Measurements from ENCODE around the gene INPP4A.

INPP4A gene

DNA sequence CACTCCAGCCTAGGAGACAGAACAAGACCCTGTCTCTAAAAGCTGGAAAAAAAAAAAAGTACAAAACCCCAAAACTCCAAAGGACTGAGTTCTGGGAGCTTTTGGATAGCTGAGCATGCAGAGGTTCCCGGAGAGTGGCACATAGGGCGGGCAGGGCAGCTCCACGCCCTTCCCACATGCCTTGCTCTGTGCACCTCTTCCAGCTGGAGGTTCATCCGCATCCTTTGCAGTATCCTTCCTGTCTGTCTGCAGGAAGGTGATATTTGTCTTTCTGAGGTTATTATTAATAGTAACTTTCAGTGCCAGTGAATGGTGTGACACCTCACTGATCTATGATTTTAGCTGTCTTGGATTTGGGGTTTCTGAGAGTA is 70.2 kb downstream of the INPP4A start:
- DNase-seq (ENCODE audit: low spot score) = no peak

DNA sequence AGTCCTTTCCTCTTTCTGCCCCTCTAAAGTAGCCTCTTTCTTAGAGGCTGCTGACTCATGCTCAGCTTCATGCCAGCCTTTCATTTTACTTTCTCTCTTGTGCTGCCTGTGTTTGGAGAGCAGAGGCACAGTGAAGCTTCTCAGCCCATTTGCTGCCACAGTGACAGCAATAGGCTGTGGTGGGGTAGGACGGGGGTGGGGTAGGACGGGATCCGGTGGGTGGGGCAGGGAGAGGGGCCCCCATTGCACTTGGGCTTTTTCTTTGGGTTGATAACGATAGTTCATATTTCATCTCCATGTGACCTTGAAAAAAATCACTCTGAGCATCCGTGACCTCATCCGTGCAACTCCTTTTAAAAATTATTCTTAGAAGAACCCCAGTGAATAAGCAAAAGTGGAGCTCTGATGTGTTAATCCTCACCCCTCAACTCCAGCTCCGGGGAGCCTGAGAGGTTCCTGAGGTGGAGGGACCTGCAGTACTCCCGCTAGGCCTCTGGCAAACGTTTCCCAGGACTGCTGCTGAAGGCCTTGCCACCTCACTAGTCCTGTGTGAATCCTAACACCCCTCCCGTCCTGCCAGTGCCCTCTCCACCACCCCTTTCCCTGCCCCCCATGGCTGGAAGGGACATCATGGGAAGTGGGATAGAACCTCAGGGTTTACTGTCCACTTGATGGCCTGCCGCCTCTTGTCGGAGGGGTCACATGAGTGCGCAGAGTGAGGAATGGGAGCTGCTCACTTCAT is 70.8 kb downstream of the INPP4A start:
- DNase-seq (ENCODE audit: low spot score) = no peak

DNA sequence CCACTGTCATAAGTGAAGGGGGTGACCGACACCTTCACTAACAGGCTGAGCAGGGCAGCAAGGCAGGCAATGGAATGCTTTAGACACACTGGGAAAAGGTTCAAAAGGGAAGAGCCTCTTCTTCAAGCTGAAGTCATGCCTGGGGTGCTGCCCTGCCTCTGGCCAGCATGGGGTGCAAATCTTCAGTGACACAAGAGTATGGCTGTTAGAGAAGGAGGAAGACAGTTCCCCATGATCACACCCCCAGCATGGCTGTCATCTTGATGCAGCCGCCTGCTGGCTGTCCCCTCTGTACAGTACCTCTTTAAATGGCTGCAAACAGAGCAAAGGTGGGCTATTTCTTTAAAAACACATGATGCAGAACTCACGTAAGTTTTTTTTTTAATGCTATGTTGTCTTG is 71.9 kb downstream of the INPP4A start:
- DNase-seq (ENCODE audit: low spot score) = no peak

DNA sequence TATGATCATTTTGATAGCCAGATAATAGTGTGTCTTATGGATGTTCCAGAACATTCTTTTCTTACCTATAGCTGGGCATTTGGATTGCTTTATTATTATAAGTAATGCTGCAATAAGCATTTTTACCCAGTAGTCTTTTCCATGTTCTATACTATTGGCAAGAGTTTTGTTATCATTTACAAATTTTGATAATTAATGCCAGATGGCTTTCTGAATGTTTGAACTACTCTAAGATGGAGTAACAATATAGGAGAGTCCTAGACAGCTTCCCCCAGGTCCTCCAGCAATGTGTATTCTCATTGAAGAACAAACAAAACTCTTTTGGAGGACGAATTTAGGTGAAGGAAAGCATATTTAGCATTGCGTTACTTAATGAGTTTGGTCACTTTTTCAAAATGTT is 73.0 kb downstream of the INPP4A start:
- no peak for DNase-seq (ENCODE audit: low spot score)

- DNase-seq (ENCODE audit: low spot score) = no peak
Measured at GRCh38 chr2:98518101-98518500, 73.4 kb downstream of the INPP4A start.

GRCh38 chr2:98519156-98519555 is 74.5 kb downstream of the INPP4A start:
- DNase-seq (ENCODE audit: low spot score) = no peak

DNA sequence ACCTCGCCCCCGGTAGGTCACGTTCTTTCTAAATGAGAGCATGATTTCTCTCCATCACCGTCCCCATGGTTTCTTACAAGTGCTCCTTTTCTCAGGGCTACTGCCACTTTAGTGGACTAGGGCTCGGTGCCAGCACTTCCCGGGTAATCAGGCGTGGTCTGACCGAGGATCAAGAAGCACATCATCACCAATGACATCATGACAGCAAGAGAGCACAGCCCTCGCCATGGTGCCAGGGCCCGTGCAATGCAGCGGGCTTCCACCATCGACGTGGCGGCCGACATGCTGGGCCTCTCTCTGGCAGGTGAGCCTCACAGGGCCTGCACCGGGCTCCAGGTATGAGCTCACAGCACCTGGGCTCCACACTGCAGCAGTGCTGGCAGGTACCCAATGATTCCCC is 75.2 kb downstream of the INPP4A start:
- no peak for DNase-seq (ENCODE audit: low spot score)

GRCh38 chr2:98520806-98521205 is 76.1 kb downstream of the INPP4A start:
- no peak for DNase-seq (ENCODE audit: low spot score)

GRCh38 chr2:98521266-98521665 is 76.6 kb downstream of the INPP4A start:
- no peak for DNase-seq (ENCODE audit: low spot score)

DNA sequence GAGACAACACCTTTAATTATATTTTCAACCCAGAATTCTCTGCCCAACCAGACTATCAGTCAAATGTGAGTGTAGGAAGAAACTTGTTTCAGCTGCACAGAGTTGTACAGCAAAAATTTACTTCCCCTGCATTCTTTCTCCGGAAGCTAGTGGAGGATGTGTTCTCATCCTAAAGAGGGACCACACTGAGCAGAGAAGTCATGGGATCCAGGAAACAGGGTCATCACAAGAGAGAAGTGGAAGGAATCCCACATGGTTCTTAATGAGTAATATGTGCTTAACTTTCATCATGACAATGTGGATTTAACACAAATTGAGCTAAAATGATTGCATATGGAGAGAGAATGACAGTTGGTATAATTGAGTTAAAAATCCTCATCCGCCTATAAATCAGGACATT is 78.2 kb downstream of the INPP4A start:
- DNase-seq (ENCODE audit: low spot score) = no peak

DNA sequence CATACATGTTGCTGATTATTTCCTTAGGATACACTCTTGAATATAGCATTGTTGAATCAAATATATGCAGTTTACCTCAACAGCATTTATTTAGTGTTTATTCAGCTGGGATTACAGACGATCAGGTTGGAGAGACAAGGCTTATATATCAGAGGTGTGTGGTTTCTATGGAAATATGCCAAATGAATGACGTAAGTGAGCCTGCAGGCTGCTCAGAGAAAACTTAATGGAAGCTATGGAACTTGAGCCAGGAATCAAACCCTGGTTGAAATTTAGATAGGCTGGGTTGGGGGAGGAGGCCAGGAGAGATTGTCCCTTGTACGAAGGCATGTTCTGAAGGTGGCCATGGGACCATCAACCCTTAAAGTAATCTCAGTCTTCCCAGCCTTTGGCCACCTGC is 79.5 kb downstream of the INPP4A start:
- no peak for DNase-seq (ENCODE audit: low spot score)

- no peak for DNase-seq (ENCODE audit: low spot score)
Measured at GRCh38 chr2:98528349-98528748, 83.7 kb downstream of the INPP4A start.

GRCh38 chr2:98530114-98530513 is 85.5 kb downstream of the INPP4A start:
- DNase-seq (ENCODE audit: low spot score) = no peak

GRCh38 chr2:98532756-98533155 is 88.1 kb downstream of the INPP4A start:
- DNase-seq (ENCODE audit: low spot score) = no peak

DNA sequence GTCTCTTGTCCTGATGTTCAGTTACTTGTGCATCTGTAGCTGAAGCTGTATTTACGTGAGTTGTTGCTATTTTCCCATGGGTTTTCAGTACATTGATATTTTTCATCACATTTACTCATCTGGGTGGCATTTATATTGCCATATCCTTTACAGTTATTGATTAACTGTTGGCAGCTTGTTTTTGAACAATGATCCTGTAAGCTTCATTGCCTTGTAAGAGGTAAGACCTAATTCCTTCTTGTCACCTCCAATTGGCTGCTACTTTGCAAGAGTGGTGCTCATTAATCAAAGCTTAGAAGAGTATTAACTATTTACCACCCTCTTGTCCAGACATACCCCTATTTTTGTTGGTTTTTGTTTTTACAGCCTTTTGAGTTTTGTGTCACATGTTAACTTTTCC is 88.9 kb downstream of the INPP4A start:
- no peak for DNase-seq (ENCODE audit: low spot score)

DNA sequence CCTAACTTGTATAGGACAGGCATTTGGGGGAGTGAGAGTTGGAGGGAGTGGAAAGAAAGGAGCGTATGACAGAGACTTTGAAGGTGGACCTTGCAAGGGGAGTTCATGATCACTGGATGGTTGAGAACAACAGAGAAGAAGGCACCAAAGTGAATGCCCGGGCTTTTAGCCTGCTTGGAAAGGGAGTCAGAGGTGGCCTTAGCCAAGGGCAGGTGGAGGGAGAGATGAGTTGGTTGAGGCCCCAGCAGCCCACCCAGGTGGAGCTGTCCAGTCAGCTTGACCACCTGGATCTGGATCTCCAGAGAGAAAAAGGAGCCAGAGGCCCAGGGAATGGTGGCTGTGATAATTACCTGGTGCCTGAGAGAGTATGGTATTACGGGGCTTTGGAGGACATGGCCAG is 90.1 kb downstream of the INPP4A start:
- DNase-seq (ENCODE audit: low spot score) = no peak

DNA sequence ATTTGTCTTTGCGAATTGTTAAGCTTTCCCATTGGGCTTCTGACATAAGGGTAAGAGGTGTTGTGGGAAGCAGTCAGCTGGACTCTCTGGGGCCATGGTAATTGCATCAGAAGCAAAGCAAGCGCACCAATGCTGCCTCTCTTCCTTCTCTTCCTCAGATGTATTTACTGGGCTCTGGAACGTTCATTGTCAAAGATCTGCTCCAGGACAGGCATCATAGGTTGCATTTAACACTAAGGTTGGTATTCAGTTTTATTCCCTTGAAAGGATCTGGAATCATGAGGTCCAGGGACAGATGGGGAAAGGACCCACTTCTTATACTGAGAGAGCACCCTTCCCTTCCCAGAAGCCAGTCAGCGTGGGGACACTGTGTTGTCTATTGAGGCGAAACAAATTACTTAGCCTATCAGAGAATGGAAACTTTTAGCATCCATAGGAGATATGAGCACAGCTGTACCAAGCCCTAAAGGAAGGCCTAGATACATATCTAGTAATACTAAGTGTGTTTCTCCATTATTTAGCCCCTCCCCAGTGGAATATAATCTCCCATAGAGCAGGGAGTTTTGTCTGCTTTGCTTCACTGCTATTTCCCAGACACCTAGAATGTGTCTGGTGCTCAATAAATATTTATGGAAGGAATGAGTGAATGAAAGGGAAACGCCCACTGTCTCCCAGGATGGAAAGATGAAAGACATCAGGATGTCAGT is 91.5 kb downstream of the INPP4A start:
- DNase-seq (ENCODE audit: low spot score) = no peak

GRCh38 chr2:98537390-98538126 is 92.9 kb downstream of the INPP4A start:
- DNase-seq (ENCODE audit: low spot score) = no peak

- DNase-seq (ENCODE audit: low spot score) = no peak
Measured at GRCh38 chr2:98538280-98539041, 93.8 kb downstream of the INPP4A start.

GRCh38 chr2:98539056-98539735 is 94.5 kb downstream of the INPP4A start:
- DNase-seq (ENCODE audit: low spot score) = no peak

DNA sequence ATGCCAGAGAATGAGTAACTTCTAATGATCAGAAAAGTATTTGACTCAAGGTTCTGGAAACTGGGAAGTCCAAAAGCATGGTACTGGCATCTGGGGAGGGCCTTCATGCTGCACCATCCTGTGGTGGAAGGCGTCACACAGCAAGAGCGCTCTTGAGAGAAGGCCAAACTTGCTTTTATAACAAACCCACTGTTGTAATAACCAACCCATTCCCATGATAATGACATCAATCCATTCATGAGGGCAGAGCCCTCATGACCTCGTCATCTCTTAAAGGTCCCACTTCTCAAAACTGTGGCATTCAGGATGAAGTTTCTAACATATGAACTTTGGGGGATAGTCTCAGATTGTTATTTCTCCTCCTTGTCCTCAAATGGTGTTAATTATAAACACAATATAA is 95.9 kb downstream of the INPP4A start:
- DNase-seq (ENCODE audit: low spot score) = no peak

DNA sequence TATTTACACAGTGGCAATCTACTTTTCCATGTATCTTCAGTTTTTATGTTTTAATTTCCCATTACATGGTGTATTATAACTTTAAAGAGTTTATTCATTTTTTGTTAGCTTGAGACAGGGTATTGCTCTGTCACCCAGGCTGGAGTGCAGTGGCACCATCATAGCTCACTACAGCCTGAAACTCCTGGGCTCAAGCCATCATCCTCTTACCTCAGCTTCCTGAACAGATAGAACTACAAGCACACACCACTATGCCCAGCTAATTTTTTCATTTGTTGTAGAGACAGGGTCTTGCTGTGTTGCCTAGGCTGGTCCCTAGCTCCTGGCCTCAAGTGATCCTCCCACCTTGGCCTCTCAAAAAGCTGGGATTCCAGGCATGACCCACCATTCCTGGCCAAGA is 96.8 kb downstream of the INPP4A start:
- no peak for DNase-seq (ENCODE audit: low spot score)
